Stimulated activated memory B cell treated with anti-CD40 and anti-IgM and Interleukin-4, amounts not matched to agents 10 μg/mL and 1 μg/mL and 100 μg/mL, for 72 hours (primary cell): ENCODE data around the gene THUMPD1.

Experiments used
- ATAC-seq: fragments of 150-1000 bp; cut with Tn5 transposase; 2 replicates; pipeline ENCODE4 v1.10.0; 2021
- H3K27ac Mint-ChIP-seq: one replicate; pipeline ENCODE4 v1.8.0; 2022; ENCODE audit warnings: mild to moderate bottlenecking, mixed read lengths
- H3K27me3 Mint-ChIP-seq: one replicate; pipeline ENCODE4 v1.8.0; 2022; ENCODE audit warnings: mixed read lengths
- H3K36me3 Mint-ChIP-seq: one replicate; pipeline ENCODE4 v1.8.0; 2022; ENCODE audit warnings: mixed read lengths
- H3K4me1 Mint-ChIP-seq: one replicate; pipeline ENCODE4 v1.8.0; 2022; ENCODE audit warnings: mixed read lengths
- H3K4me3 Mint-ChIP-seq: one replicate; pipeline ENCODE4 v1.8.0; 2022; ENCODE audit warnings: mild to moderate bottlenecking, moderate library complexity, mixed read lengths
- H3K9me3 Mint-ChIP-seq: one replicate; pipeline ENCODE4 v1.8.0; 2022; ENCODE audit warnings: mixed read lengths

The THUMPD1 gene

GRCh38 chr16:20683812-20684211 is 57.8 kb downstream of the THUMPD1 start:
- peaks cover 3% of the 10 kb centered on the region for H3K9me3 Mint-ChIP-seq
- peaks cover 32% of the 10 kb centered on the region for H3K36me3 Mint-ChIP-seq
- peaks cover 14% of the 10 kb centered on the region for H3K4me1 Mint-ChIP-seq
- ATAC-seq, result no peak
- H3K4me3 Mint-ChIP-seq, result no peak overlapping the region
- peak overlapping the region; percentile 58 for H3K27ac Mint-ChIP-seq
- peaks cover 8% of the 10 kb centered on the region for H3K27me3 Mint-ChIP-seq
